SIG-M5 treated with dmso at 0.1 percent for 504 hours (cell line): ENCODE data around the gene RASGRF2.
"Not testable (repeated sequence)": the region's sequence is repeated elsewhere in the genome, so short reads cannot be mapped to it uniquely, and the experiment has no call there.

Experiments
- DNase-seq: peaks from one replicate; lab custom pipeline; 2025; ENCODE audit not compliant: unreplicated experiment; lab: John Stamatoyannopoulos, UW

RASGRF2 gene

GRCh38 chr5:81234299-81234698, 274.1 kb downstream of the RASGRF2 start:
- no peak for DNase-seq

GRCh38 chr5:81234801-81235200, 274.6 kb downstream of the RASGRF2 start:
- DNase-seq, result no peak

- no peak for DNase-seq
These were observed 275.3 kb downstream of the RASGRF2 start for GRCh38 chr5:81235287-81236072.

- DNase-seq, result no peak
These were observed 278.3 kb downstream of the RASGRF2 start for GRCh38 chr5:81238460-81238859.

DNA sequence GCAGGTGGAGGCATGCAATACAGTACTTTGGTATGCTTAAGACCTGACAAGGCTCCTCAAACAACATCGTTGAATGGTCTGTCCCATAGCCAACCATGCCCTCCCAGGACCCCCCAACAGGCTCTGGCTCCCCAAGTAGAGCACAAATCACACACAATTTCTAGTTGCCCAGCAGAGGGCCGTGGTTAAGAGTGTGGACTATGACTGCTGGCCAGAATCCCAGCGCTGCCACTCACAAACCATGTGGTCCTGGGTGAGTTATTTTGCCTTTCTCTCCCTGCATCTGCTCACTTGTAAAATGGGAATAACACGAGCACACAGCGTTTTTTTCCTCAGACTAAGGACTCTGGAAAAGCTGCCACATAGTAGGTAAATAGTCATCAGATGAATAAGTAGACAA, 279.4 kb downstream of the RASGRF2 start:
- DNase-seq, result no peak

- DNase-seq, result no peak
These were observed 280.8 kb downstream of the RASGRF2 start for GRCh38 chr5:81241001-81241400.

DNA sequence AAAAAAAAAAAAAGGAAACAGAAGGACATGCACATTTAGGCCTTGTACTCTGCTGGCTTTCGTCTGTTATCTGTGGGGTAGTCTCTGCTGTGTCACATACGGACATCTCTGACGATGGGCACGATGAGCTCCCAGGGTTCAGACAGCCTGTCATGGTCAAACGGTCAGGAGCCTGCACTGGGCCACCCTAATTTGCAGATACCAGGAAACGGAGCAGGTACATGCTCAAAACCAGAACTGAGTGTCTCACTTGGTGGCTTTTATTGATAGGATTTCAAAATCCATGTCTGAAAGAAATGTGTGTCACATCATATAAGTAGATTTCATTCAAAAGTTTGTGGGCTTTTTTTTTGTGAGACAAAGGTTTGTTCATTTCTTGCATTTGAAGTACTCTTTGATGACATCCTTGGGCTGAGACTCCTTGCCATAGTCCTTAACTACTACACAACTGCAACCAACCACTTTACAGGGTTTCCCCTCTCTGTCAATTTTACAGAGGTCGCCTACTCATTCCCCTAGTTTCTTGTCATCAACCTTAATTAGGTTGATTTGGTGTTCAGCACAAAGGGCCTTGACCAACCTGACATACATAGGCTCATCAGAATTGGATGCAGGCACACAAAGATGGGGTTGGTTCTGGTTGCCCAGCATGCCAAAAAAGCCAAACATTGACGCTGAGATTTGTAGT, 281.9 kb downstream of the RASGRF2 start:
- no peak for DNase-seq

DNA sequence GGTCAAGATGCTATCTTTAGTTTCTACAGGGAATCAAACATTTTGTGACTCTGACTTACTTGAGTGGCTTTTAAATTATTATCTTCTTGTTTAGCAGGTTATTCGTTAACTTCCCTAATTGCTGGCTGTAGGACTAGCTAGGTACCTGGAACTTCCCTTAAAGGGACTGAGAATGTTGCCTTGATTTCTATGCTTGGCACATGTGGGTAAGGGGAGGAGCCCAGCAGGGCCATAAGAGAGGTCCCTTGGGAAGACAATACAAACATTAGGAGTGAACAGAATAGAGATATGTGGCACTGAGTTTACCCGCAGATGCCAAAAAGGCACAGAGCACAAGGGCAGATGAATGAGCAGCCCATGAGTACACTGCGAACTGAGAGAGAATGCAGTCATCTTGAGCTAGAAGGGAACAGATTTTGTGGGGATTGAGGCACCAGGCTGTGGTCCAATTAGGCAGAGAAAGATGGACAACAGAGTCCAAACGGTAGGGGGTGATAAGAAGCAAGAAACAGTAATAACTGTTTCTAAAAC, 282.8 kb downstream of the RASGRF2 start:
- DNase-seq, result no peak

DNA sequence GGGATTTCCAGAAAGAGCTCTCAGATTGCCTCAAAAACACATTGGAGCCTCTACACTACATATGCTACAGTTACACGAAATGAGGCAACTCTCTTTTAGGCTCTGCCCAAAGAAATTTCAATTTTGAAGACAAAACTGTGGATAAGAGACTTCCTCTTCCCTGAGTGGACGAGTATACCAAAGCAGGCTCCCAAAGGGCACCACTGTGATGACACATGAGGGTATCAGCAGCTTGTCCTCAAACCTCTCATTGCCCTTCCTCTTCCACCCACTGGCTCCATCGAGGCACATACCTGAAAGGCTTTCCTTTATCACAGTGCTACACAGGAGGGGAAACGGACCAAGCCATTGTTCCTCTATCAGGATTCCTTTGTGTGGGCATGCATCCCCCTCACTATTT, 284.3 kb downstream of the RASGRF2 start:
- no peak for DNase-seq

DNA sequence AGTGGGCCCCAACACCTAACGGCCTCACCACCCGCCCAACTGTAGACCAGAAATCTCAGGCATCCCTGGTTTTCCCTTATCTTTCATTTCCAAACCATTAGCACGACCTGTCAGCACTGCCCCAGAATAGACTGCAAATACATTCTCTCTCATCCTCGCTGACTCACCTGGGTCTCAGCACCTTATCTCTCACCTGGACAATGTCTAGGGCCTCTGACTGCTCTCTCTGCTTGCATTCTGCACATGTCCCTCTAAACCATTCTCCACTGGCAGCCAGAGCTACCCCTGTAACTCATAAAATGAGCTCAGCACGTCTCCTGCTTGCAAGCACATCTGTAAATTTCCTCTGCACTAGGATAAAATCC, 285.7 kb downstream of the RASGRF2 start:
- DNase-seq, result no peak

GRCh38 chr5:81246697-81247096, 286.5 kb downstream of the RASGRF2 start:
- no peak for DNase-seq

- DNase-seq, result no peak
These were observed 287.3 kb downstream of the RASGRF2 start for GRCh38 chr5:81247441-81247972.

GRCh38 chr5:81249240-81249639, 289.1 kb downstream of the RASGRF2 start:
- no peak for DNase-seq

DNA sequence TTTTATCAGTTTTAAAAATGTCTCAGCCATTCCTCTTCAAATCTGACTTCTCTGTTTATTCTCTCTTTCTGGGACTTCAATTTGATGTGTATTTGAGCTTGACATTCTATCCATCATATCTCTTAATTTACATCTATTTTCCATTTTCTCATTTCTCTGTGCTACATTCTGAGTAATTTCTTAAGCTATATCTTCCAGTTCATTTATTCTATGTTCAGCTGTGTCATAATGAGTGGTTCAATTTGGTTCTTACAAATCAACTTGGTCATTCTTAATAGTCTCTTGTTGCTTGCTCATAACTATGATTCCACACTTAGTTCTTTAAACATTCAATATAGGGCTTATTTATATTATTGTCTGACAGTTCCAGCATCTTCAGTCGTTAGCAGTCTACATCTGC, 289.8 kb downstream of the RASGRF2 start:
- no peak for DNase-seq

DNA sequence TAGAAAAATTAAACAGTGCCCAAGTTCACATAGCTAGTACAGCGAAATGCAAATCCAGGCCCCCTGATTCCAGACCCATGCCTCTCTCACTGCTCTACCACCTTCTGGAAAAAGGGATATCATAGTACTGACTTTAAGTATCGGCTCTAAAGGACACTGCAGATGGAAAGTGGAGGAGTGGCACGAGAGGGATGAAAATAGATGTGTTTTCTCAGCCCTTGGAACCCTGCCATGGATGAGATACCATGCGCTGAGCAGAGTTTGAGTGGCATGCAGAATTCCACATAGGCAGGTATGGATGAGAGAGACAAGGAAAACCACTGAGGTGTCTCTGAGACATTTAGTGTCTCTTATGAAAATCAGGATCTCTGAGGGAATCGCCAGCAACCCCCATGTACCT, 291.8 kb downstream of the RASGRF2 start:
- no peak for DNase-seq

- no peak for DNase-seq
These were observed 292.7 kb downstream of the RASGRF2 start for GRCh38 chr5:81252904-81253303.

- no peak for DNase-seq
These were observed 293.7 kb downstream of the RASGRF2 start for GRCh38 chr5:81253875-81254274.

DNA sequence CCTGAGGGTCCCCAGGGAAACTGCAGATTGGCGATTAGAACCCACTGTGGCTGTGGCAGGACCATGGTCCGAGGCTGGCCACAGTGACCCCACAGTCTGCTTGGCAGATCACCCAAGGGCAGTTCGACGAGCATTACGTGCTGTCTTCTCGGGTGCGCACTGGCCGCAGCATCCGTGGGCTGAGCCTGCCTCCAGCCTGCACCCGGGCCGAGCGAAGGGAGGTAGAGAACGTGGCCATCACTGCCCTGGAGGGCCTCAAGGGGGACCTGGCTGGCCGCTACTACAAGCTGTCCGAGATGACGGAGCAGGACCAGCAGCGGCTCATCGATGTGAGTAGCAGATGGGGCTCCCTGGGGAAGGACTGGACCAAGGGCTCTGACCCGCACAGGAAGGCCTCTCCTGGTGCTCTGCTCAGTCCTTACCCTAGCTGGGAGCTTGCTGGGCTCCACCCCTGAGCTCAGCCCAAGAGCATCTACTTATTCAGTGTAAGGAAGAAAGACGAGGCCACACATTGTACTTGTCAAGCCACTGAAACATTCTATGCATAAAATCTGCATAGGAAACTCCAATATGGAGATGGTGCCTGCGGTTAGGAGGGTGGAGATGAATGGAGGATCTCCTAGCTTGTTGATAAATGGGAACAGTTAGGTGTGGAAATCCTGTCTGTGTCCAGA, 294.9 kb downstream of the RASGRF2 start:
- no peak for DNase-seq

DNA sequence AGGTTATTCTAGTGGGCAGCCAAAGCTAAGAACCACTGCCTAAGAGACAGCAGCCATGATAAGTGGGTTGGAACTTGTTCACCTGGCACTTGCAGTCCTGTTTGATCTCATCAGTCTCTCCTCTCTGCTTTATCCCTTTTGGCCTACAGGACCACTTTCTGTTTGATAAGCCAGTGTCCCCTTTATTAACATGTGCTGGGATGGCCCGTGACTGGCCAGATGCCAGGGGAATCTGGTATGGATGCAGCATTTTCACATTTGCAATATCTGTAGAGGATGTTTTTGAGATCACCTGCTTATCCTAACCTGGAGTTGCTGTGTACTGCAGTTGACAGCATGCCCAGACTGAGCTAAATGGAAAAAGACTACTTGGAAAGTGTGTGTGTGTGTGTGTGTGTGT, 296.6 kb downstream of the RASGRF2 start:
- no peak for DNase-seq

DNA sequence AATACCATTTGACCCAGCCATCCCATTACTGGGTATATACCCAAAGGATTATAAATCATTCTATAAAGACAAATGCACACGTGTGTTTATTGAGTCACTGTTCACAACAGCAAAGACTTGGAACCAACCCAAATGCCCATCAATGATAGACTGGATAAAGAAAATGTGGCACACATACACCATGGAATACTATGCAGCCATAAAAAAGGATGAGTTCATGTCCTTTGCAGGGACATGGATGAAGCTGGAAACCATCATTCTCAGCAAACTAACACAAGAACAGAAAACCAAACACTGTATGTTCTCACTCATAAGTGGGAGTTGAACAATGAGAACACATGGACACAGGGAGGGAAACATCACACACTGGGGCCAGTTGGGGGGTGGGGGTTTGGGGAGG, 302.6 kb downstream of the RASGRF2 start:
- DNase-seq, result not testable (repeated sequence)

DNA sequence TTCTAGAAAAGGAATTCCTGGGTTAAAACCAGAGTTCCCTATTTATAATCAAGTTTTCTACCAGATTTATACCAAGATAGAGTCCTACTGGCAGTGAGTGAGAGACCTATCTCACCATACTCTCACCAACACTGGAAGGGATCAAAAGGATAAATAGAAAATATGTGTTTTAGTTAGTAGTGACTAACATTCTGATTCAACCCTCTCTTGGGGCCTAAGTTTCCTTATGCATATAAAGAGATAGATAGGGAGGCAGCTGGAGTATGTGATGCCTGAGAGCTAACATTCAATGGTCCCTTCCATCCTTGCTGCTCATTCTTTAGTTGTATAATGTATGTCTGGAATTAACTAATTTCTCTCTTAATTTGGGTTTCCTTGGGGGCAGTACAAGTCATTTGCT, 304.9 kb downstream of the RASGRF2 start:
- DNase-seq, result no peak
